Activated CD8-positive, alpha-beta memory T cell treated with anti-CD3 and anti-CD28 coated beads, Interleukin-2, amount 50 U/mL, for 4 hours (primary cell): Measurements from ENCODE around the gene GHR.

Source experiments
- DNase-seq: peaks from one replicate; pipeline ENCODE4 v3.0.0-alpha.2; 2020

Gene GHR

GRCh38 chr5:42612750-42613366, 189.6 kb downstream of the GHR start:
- DNase-seq = no peak

GRCh38 chr5:42614509-42614908, 191.3 kb downstream of the GHR start:
- DNase-seq = no peak

- DNase-seq = no peak
Observed at GRCh38 chr5:42620579-42621216, 197.5 kb downstream of the GHR start.

- DNase-seq = no peak
Observed at GRCh38 chr5:42621242-42621641, 198.0 kb downstream of the GHR start.

- DNase-seq = no peak
Observed at GRCh38 chr5:42621662-42622061, 198.4 kb downstream of the GHR start.

- no peak for DNase-seq
Observed at GRCh38 chr5:42624912-42625311, 201.7 kb downstream of the GHR start.

- no peak for DNase-seq
Observed at GRCh38 chr5:42626462-42626861, 203.2 kb downstream of the GHR start.

GRCh38 chr5:42628821-42629220, 205.6 kb downstream of the GHR start:
- no peak for DNase-seq

- DNase-seq = no peak
Observed at GRCh38 chr5:42629284-42629683, 206.0 kb downstream of the GHR start.

- no peak for DNase-seq
Observed at GRCh38 chr5:42631241-42631640, 208.0 kb downstream of the GHR start.

- no peak for DNase-seq
Observed at GRCh38 chr5:42632354-42632900, 209.2 kb downstream of the GHR start.

GRCh38 chr5:42634575-42634974, 211.3 kb downstream of the GHR start:
- DNase-seq = no peak

GRCh38 chr5:42636425-42636824, 213.2 kb downstream of the GHR start:
- no peak for DNase-seq

- DNase-seq = no peak
Observed at GRCh38 chr5:42636946-42637345, 213.7 kb downstream of the GHR start.

- no peak for DNase-seq
Observed at GRCh38 chr5:42638972-42639371, 215.7 kb downstream of the GHR start.

GRCh38 chr5:42640835-42641234, 217.6 kb downstream of the GHR start:
- DNase-seq = no peak

- no peak for DNase-seq
Observed at GRCh38 chr5:42641336-42642005, 218.2 kb downstream of the GHR start.

GRCh38 chr5:42642006-42642405, 218.8 kb downstream of the GHR start:
- no peak for DNase-seq

GRCh38 chr5:42643360-42643759, 220.1 kb downstream of the GHR start:
- no peak for DNase-seq

- DNase-seq = no peak
Observed at GRCh38 chr5:42645138-42645537, 221.9 kb downstream of the GHR start.

GRCh38 chr5:42648036-42648435, 224.8 kb downstream of the GHR start:
- no peak for DNase-seq

- DNase-seq = no peak
Observed at GRCh38 chr5:42648915-42649314, 225.7 kb downstream of the GHR start.

- no peak for DNase-seq
Observed at GRCh38 chr5:42650084-42650483, 226.8 kb downstream of the GHR start.

- no peak for DNase-seq
Observed at GRCh38 chr5:42653705-42654104, 230.5 kb downstream of the GHR start.
